DMS79 treated with DMSO at 0.1 percent for 48 hours (cell line): ENCODE measurements around the gene SCAF4.
"Not testable (repeated sequence)": the region's sequence is repeated elsewhere in the genome, so short reads cannot be mapped to it uniquely, and the experiment has no call there.

Source experiments
- DNase-seq: peaks from one replicate; lab custom pipeline; 2025; lab: John Stamatoyannopoulos, UW

The SCAF4 gene

GRCh38 chr21:31731857-31732596 is at the start of gene SCAF4:
Gene SCAF4, minus strand, starts transcription at chr21:31732118. Its CDS starts 426 bp downstream, at chr21:31731692.
- DNase-seq: peak; percentile 81

- DNase-seq: peak; percentile 48
Measured at GRCh38 chr21:31780944-31781343, 49.0 kb upstream of the SCAF4 start.

GRCh38 chr21:31778546-31778945 is 46.6 kb upstream of the SCAF4 start:
- DNase-seq: no peak

- DNase-seq: no peak
Measured at GRCh38 chr21:31777857-31778256, 45.9 kb upstream of the SCAF4 start.

GRCh38 chr21:31774031-31774430 is 42.1 kb upstream of the SCAF4 start:
- no peak for DNase-seq

GRCh38 chr21:31772674-31773555 is 41.0 kb upstream of the SCAF4 start:
- DNase-seq: no peak

- DNase-seq: no peak
Measured at GRCh38 chr21:31771685-31772084, 39.8 kb upstream of the SCAF4 start.

- DNase-seq: no peak
Measured at GRCh38 chr21:31768710-31769109, 36.8 kb upstream of the SCAF4 start.

GRCh38 chr21:31766899-31767298 is 35.0 kb upstream of the SCAF4 start:
- DNase-seq: no peak

- not testable (repeated sequence) for DNase-seq
Measured at GRCh38 chr21:31765850-31766249, 33.9 kb upstream of the SCAF4 start.

GRCh38 chr21:31760931-31761330 is 29.0 kb upstream of the SCAF4 start:
- no peak for DNase-seq

GRCh38 chr21:31756787-31757186 is 24.9 kb upstream of the SCAF4 start:
- DNase-seq: no peak

- no peak for DNase-seq
Measured at GRCh38 chr21:31755027-31755426, 23.1 kb upstream of the SCAF4 start.

- DNase-seq: no peak
Measured at GRCh38 chr21:31754708-31754960, 22.7 kb upstream of the SCAF4 start.

- DNase-seq: no peak
Measured at GRCh38 chr21:31753949-31754707, 22.2 kb upstream of the SCAF4 start.

- no peak for DNase-seq
Measured at GRCh38 chr21:31752967-31753366, 21.0 kb upstream of the SCAF4 start.

- DNase-seq: no peak
Measured at GRCh38 chr21:31752352-31752751, 20.4 kb upstream of the SCAF4 start.

GRCh38 chr21:31750843-31751242 is 18.9 kb upstream of the SCAF4 start:
- no peak for DNase-seq

GRCh38 chr21:31744182-31744800 is 12.4 kb upstream of the SCAF4 start:
- no peak for DNase-seq

GRCh38 chr21:31743712-31744111 is 11.8 kb upstream of the SCAF4 start:
- DNase-seq: no peak

- DNase-seq: no peak
Measured at GRCh38 chr21:31741116-31741515, 9.2 kb upstream of the SCAF4 start.
